CD4-positive, alpha-beta T cell treated with Interleukin-21 for 1 hour (primary cell): ENCODE measurements around the gene IL12RB1.

ENCODE experiments used
- DNase-seq: peaks from one replicate; pipeline ENCODE4 v3.0.0-alpha.2; 2020

The IL12RB1 gene

DNA sequence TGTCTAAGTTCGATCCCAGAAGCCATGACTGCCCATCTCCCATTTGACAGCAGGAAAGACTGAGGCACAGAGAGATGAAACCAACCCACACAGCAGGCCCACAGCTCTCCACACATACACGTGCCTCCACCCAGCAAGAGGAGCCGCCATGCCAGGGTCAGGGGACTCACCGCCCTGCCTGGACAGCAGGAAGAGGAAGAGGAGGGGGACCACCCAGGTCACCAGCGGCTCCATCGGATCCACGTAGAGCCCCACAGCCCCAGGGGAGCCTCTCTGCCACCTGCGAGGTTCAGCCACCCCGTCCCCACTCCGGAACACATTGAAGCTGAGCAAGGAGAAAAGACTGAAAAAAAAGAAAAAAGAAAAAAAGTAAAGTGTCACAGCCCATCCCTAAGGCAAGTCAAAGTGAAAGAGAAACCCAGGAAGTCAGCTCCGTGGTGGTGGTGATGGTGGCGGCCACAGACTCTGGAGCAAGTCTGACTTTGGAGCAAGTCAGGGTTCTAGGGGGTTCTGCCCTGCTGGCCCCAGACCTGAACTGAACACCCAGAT lies at the start of gene IL12RB1:
Gene IL12RB1, minus strand, starts transcription at position 345 of the 549 bp plus-strand sequence. Its CDS starts 111 bp downstream, at position 234.
- DNase-seq: peak; percentile 75

DNA sequence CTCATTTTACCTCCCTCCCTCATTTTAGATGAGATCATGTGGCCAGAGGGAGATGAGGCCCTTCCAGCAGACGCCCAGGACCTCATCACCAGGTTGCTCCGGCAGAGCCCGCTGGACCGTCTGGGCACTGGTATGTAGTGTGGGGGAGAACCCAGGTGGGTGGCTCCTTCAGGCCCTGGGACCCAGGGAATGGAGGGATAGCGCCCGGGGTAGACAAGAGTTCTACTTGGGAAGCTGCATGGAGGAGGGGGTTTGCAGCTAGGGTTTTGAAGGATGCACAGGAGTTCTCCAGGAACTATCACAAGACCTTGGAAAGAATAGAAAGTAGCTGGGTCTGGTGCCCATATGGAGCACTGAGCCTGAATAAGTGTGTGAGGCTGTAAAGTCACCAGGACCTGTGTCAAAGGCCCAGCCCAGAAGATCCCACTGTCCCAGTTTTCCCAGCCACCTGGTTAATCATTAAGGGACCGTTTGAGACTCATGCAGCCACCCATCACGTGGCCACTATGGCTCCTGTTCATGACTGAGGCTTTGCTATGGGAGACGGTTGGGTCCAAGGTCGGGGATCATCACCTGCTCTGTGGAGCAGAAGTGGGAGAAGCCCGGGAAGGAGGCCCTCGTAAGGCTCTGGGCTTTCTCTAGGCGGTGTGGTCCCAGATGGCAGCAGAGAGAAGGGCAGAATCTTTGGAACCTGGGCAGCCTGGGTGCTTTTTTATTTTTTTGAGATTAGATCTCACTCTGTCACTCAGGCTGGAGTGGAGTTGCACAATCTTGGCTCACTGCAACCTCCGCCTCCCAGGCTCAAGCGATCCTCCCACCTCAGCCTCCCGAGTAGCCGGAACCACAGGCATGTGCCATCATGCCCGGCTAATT lies 49.2 kb upstream of the IL12RB1 start:
- no peak for DNase-seq

DNA sequence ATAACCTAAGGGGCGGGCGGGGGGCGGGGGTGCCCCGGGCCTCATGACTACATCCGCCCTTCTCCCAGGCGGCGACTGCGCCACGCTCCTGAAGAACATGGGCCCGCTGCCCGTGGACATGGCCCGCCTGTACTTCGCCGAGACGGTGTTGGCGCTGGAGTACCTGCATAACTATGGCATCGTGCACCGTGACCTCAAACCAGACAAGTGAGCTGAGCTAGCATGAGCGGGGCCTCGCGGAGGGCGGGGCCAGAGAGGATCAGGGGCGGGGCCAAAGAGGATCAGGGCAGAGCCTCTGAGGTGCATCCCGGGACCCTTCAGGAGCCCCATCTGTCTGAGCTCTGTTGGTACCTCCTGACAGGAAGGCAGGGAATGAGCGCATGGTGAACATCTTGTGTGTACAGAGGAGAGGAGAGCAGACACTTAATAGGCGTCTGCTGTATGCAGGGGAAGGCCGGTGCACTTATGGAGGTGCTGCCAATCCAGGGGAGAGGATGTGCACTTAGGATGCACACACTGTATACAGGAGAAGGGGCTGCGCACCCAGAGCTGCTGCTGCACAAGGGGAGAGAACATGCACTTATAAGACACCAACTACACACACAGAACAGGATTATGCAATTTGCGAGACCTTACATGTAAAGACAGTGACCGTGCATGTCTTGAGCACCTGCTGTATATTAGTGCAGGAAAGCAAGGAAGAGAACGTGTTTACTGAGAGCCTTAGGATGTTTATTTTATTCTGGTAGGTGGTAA lies 45.3 kb upstream of the IL12RB1 start:
- no peak for DNase-seq

DNA sequence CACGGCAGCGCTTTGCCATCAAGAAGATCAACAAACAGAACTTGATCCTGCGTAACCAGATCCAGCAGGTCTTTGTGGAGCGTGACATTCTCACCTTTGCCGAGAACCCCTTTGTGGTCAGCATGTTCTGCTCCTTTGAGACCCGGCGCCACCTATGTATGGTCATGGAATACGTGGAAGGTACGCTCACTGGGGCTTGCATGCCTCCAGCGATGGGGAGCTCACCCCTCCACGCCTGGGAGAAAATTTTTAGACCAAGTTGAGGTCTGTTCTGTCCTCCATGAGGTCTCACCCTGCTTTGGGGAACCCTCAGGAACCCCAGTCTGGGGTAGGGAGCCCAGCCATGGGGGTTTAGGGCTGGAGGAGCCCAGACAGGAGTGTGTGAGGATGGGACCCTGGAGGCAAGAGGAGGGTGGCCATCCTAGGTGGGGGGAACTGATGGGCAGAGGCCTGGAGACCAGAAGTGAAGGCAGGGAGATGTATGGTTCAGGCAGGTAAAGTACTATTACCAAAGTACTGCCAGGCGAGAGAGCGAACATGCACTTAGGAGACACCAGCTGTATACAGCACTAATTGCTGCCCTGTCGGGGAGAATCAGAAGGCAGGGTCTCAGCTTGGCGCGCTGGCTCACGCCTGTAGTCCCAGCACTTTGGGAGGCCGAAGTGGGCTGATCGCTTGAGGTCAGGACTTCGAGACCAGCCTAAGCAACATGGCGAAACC lies 43.9 kb upstream of the IL12RB1 start:
- no peak for DNase-seq

DNA sequence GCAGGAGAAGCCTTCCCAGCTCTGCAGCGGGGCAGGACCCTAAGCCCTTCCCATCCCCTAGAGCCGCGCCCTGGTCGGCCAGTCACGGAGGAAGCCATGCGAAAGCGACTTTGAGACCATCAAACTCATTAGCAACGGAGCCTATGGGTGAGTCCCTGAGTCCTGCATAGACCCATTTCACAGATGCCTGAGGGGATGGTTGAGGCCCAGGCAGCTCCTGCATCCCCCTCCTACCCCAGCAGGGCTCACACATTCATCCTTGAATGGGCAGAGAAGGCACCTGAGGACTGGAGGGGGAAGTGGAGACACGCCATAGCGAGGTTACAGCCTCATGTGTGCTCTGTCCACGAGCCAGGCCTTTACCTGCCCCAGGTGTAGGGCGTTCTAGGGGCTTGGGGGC lies 42.1 kb upstream of the IL12RB1 start:
- DNase-seq: no peak

DNA sequence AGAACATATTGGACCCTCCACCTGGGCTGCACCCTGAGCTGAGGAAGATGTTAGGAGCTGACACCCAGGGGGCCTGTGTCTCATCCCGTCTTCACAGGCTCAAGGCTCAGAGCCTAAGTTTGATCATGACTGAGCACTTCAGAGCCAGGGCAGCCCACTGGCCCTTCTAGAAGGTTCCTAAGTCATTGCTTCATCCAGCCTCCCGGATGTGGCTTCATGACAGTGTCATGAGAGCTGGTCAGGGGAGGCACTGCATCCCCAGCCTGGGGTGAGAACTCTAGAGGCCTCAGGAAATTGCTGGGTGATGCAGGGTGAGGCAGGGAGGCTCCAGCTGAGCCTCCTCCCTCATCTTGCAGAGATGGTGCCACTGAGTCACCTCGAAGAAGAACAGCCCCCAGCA lies 41.3 kb upstream of the IL12RB1 start:
- DNase-seq: peak; percentile 31

DNA sequence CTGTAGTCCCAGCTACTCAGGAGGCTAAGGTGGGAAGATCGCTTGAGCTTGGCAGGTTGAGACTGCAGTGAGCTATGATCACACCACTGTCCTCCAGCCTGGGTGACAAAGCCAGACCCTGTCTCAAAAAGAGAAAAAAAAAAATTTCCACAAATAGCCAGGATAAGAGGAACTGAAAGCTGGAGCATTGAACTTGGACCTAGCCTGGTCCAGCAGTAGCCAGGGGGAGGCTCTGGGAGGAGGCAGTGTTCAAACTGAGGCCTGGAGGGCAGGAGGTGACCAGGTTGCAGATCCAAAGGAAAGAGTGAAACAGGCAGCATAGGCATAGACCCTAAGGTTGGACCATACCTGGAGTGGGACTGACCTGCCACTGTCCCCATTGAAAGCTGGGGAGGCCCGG lies 39.4 kb upstream of the IL12RB1 start:
- DNase-seq: no peak

DNA sequence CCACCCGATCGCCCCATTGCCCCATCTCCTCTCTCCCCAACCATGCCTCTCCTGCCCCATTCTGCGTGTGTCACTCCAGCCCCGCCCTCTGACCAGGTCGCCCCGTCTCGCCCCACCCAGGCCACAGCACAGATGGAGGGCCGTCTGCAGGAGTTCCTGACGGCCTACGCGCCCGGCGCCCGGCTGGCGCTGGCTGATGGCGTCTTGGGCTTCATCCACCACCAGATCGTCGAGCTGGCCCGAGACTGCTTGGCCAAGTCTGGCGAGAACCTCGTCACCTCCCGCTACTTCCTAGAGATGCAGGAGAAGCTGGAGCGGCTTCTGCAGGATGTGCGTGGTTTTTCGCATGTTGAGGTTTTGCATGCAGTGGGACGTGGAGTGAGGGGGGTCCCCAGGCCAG lies 37.1 kb upstream of the IL12RB1 start:
- DNase-seq: no peak

DNA sequence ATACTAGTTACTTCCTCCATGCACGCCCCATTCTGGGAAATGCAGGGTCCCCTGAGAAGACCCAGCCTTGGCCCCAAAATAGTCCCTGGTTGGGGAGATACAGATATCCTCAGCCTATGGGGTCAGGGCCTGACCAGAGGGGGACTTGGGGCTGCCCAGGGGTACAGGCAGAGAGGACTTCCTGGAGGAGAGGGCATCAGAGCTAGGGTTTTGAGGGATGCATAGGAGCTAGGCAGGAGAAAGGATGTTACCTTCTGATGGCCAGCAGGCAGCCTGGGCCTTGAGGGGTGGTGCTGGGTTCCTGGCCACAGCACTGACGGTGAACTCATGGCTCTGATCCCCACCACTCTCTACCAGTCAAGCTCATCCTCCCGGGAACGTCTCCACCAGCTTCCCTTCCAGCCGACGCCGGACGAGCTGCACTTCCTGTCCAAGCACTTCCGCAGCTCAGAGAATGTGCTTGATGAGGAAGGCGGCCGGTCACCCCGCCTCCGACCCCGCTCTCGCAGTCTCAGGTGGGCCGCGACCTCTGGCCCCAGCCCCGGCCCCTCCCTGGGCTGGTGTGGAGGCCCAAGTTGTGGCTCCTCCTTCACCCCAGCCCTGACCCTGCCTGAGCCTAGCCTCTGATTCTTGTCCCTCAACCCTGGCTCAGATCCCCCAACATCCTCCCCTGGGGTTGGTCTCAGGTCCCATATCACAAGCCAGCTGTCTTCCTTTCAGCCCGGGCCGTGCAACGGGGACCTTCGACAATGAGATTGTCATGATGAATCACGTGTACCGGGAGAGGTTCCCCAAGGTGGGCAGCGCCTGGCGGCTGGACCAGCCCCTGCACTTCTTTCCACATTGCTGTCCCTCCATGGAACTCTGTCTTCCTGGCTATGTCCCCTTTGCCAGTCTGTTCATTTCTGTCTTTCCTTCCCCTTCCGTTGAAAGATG lies 36.4 kb upstream of the IL12RB1 start:
- DNase-seq: no peak

DNA sequence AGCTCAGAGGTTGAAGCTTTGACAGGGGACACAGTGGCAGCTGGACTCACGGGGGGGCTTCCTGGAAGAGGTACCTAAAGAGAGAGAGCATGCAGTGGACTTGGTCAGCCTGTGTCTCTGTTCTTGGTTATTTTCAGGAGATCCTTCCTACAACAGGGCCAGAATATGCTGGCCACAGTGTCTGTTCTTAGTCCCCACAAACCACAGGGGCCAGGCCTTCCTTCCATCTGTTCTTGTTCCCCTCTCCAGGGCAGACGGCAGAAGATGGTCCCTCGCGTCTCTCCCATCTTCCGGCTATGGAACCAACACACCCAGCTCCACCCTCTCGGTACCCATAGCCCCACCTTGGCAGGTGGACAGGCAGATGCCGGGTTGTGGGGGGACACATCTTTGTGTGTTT lies 35.7 kb upstream of the IL12RB1 start:
- no peak for DNase-seq

DNA sequence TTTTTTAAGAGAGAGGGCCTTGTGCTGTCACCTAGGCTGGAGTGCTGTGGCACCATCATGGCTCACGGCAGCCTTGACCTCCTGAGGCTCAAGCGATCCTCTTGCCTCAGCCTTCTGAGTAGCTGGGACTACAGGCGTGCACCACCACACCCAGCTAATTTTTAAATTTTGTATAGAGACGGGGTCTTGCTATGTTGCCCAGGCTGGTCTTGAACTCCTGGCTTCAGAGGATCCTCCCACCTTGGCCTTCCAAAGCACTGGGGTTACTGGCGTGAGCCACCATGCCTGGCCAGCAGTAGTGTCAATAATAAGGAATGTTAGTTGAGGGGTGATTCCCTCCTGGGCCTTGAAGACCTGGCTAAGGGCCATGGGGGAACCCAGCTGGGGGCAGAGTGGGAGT lies 34.4 kb upstream of the IL12RB1 start:
- DNase-seq: no peak

DNA sequence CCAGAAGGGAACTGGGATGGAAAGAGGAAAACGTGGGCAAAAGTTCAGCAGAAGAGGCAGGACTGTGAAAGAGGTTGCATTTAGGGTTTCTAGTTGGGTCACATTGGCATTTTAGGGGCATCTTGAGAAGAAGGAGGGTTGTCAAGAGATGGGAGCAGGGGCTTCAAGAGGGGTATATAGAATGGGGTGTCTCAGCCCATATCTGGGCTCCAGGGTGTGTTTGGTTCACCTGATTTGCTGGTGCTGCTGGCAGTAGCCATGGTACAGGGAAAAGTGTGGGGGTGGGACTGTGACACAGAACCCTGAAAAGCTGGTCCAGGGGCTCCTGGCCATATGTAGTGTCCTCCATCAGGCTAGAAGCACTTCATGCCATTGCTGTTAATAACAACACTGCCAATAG lies 33.4 kb upstream of the IL12RB1 start:
- DNase-seq: no peak

DNA sequence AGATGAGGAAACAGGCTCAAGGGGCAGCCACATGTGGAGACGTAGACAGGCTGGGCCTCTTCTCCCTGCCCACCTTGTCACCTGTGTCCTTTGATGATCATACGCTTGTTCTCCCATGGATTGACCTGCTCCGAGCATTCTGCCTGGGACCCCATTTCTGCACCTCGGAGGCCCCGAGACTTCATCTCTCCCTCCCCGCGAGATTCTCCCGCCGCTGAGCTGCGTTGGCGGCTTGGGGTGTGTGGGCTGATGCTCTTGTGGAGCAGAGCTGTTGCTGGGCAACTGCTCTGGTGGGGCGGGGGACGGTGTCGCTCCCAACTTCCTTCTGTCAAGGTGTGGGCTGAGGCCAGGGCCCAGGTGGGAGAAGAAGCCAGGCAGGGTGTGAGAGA lies 33.0 kb upstream of the IL12RB1 start:
- peak; percentile 68 for DNase-seq

DNA sequence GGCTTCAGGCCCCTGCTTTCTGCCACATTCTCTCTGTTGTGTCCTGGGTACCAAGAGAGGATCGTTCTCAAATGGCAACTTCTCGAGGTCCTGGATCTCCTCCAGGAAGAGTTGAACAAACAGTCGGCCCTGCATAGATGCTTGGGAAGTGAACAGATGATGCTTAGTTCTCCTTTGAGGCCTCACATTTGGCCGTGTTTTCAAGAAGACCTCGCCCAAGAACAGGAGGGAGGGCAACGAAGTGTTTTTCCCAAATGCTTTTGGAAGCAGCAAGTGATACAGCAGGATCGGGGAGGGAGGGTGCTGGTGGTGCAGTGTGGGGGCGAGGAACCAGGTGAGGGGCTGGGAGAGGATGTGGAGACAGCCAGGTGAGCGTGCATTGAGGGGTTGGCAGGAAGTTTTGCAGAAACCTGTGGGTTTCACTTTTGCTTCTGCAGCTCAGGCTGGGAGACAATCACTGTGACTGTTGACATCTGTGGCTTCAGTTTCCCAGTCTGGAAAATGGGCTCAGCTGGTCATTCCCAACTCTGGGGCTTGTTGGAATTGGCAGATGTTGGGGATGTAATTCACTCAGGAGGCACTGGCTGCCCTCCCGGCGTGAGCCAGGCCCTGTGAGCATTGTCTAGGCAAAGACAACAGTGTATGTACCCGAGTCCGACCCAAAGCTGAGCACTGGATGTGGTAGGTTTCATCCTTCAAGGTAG lies 32.4 kb upstream of the IL12RB1 start:
- DNase-seq: peak; percentile 62

DNA sequence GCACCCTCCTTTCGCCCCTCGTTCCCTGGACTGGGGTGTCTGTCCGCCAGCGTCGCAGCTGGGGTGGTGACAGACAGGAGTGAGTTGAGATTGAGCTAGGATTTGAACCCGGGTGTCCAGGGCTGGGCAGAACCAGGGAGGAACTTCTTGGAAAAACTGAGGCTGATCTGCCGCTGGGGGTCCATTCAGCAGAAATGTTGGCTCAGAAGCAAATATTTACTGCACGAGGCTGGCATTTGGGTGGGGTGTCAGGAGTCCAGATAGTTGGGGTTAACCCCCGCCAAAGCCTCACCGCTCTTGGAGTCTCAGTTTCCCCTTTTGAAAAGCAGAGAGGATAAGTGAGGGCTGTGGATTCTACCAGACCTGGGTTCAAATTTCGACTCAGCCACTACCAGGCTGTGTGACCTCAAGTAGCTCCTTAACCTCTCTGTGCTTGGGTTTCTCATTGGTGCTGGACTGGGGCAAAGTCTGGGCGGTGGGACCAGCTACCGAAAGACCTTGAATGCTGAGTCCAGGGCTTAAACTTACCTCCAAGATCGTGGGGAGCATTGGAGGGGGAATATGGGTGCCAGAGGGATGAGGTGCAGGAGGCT lies 31.8 kb upstream of the IL12RB1 start:
- DNase-seq: no peak

DNA sequence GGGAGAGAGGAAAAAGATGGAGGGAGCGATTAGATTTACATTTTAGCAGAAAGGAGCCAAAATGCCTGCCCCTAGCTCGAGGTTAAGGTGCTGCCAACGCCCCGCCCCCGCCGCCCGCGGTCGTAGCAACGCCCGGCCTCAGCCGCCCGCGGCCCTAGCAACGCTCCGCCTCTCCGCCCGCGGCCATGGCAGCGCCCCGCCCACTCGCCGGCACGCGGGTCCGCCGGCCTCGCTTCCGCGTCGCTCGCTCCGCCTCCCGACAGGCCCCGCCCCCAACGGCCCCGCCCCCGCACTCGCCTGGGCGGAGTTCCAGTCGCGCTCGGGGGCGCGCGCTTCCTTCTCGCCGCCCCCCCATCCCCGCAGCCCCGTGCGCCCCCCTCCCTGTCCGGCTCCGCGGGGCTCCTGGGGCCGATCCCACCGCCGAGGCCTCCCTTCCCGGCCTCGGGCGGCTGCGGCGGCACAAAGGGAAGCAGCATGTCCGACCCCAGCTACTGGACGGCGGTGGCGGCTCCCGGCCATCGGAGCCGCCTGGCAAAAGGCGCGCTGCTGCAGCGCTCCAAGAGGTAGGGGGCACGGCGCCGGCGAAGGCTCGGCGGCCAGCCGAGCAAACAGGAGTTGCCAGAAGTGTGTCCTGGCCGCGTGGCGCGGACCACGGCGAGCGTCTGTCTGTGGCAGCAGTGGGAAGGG lies 31.1 kb upstream of the IL12RB1 start:
- peak; percentile 96 for DNase-seq

DNA sequence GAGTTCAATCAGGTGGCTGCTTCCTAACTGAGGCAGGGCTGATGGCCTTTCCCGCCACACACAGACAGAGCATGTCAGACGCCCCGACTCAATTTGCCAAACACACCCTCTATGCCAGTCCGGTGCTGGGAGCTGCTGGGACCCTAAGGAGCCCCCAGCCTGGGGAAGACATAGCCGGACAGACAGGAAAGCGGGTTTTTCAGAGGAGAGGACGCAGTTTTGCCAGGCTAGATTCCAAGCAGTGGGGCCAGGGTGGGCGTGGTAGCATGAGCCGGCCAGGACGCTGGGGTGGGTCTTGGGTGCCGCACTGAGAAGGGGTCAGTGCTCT lies 30.6 kb upstream of the IL12RB1 start:
- no peak for DNase-seq

DNA sequence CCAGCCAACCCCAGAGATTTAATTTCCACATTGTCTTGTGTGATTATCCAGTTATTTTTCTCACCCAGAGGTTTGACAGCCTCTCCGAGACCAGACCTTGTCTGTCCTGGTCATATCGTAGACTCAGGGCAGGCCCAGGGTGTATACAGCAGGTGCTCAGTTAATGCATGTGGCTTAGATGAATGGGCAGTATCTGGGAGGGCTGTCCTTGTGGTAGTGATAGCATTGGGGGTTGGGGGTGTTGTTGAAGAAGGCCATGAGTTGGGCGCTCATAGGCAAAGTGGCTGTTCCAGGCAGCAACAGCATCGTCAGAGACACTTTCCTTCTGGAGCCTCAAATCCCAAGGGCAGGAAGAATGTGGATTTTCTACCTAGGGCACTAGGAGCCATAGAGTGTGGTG lies 27.7 kb upstream of the IL12RB1 start:
- no peak for DNase-seq

DNA sequence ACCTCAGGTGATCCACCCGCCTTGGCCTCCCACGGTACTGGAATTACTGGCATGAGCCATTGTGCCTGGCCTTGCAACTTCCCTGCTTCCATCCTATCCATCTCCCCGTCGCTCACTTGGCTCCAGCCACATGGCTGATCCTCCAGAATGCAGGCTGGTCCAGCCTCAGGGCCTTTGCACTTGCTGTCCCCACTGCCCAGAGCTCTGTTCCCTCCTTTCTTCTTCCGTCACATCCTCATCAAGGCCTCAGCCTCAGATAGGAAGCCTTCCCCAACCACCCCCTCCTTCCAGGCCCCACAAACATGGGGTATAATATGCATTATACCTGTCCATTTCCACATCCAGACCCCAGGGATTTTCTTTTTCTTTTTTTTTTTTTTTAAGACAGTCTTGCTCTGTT lies 27.1 kb upstream of the IL12RB1 start:
- no peak for DNase-seq

DNA sequence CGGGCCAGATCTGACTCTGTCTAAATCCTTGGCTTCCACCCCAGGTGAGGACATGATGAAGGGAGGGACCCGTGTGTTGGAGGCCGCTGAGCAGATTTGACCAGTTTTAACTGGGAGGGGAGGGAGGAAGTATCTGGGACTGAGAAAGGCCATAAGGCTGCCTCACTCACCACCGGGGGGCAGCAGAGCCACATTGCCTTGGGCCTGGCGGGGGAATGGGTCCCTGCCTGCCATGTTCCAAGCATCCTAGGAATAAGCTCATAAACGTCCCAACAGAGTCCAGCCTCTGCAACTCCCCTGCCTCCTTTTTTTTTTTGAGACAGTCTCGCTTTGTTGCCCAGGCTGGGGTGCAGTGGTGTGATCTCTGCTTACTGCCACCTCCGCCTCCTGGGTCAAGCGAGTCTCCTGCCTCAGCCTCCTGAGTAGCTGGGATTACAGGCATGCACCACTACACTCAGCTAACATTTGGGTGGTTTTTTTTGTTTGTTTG lies 26.3 kb upstream of the IL12RB1 start:
- peak; percentile 81 for DNase-seq
